Muscle layer of duodenum (tissue), 2 donors: Measurements from ENCODE around the gene OR2F1.

Experiments
- H3K27ac ChIP-seq: one replicate; pipeline ENCODE4 v1.7.0; 2013; ENCODE audit warnings: mild to moderate bottlenecking, low read length
- H3K27me3 ChIP-seq: one replicate; pipeline ENCODE4 v1.7.0; 2013; ENCODE audit warnings: low read depth, mild to moderate bottlenecking, control low read depth, low read length
- H3K36me3 ChIP-seq, 2 donors: one replicate each; pipeline ENCODE4 v1.7.0; 2013; ENCODE audit warnings: low read length in 2 of 2, control low read depth in 1 of 2, mild to moderate bottlenecking in 1 of 2; ENCODE audit not compliant: insufficient read depth in 2 of 2, control insufficient read depth in 1 of 2
- H3K4me1 ChIP-seq, 2 donors: one replicate each; pipeline ENCODE4 v1.7.0; 2013; ENCODE audit warnings: low read length in 2 of 2, mild to moderate bottlenecking in 2 of 2, control low read depth in 1 of 2, moderate library complexity in 1 of 2; ENCODE audit not compliant: insufficient read depth in 2 of 2, control insufficient read depth in 1 of 2
- H3K4me3 ChIP-seq, 2 donors: one replicate each; pipeline ENCODE4 v1.7.0; 2013; ENCODE audit warnings: low read length in 2 of 2, low read depth in 1 of 2, mild to moderate bottlenecking in 1 of 2
- H3K9me3 ChIP-seq, 2 donors: one replicate each; pipeline ENCODE4 v1.7.0; 2013; ENCODE audit warnings: low read length in 2 of 2, control low read depth in 1 of 2, mild to moderate bottlenecking in 1 of 2; ENCODE audit not compliant: control insufficient read depth in 1 of 2
- donor health status: healthy.

The OR2F1 gene

DNA sequence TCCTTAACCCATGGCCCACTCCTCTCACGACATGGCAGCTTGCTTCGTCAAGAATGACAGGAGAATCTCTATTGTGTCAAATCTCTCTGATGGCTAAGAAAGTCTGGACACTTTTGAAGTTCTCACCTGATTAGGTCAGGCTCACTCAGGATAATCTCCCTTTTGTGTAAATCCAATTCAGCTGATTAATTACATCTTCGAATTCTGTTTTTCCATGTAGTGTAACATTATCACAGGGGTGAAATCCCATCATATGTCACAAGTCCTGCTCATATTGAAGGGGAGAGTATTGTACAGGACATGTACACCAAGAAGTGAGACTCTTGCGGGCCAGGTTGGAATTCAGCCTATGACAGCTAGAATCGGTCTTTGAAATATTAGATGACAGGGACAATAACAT lies 29.3 kb downstream of the OR2F1 start:
- Histone ChIP-seq H3K4me3 (no peak overlapping the region), H3K36me3 (no peaks in the 10 kb centered on the region), H3K27me3 (no peaks in the 10 kb centered on the region), H3K4me1 (peaks cover 0 to 10% of the 10 kb centered on the region in 2 donors), H3K27ac (no peak overlapping the region), H3K9me3 (no peaks in the 10 kb centered on the region)

DNA sequence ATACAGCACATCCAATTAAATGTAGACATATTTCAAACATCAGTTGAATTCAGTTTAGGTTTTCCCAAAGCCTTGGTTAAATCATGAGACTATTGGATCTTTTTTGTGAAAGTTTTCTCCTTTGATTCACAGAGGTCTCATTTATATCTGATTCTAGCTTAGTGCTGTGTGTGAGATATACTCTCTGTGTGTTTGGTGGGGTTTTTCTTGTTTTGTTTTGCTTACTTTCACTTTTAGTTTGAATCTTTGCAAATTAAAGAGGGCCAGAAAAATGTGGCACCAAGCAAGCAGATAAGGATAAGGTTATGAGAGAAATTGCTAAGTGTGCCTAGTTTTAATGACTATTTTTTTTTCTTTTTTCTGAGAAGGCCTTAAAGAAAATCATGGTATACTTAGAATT lies 32.9 kb downstream of the OR2F1 start:
- Histone ChIP-seq H3K4me3 (no peak overlapping the region), H3K9me3 (peaks cover 0 to 3% of the 10 kb centered on the region in 2 donors), H3K36me3 (no peaks in the 10 kb centered on the region), H3K4me1 (peaks cover 0 to 24% of the 10 kb centered on the region in 2 donors), H3K27ac (no peak overlapping the region), H3K27me3 (no peaks in the 10 kb centered on the region)

DNA sequence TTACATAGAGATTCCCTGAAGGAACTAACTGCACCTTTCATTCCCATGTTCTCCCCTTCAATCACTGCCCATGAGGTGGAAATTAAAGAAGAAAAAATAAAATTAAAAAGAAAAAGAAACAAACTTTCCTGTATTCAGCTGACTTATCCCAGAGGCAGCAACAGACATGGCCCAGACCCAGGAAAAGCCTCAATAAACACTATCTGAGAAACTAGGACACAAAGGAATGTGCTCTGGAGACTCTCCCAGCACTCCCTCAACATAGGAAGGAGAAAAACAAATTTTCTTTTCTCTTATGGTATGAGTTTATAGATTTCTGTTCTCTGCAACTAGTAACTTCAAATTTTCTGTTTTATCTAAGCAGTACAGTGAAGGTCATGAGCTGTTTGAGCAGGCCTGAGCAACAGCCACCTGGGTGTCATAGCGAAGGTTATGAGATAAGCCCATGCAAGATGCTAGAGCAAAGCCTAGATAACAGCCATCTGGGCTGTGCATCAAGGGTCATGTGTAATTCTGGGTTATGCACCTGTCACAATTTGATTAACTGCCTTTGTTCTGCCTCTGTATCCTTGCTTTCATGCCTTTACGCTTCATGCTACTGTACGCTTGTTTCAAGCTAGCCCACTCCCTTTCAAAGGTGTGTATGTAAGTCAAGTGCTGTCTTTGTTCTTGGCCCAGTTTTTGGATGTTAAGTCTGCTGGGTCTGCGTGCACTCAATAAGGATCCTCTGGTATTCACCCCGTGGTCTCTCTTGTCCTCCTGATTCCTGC lies 34.5 kb downstream of the OR2F1 start:
- peaks cover 0 to 29% of the 10 kb centered on the region in 2 donors for H3K4me1 ChIP-seq
- no peaks in the 10 kb centered on the region for H3K36me3 ChIP-seq
- H3K27me3 ChIP-seq: no peaks in the 10 kb centered on the region
- H3K27ac ChIP-seq: no peak overlapping the region
- peaks cover 0 to 3% of the 10 kb centered on the region in 2 donors for H3K9me3 ChIP-seq
- no peak overlapping the region for H3K4me3 ChIP-seq

DNA sequence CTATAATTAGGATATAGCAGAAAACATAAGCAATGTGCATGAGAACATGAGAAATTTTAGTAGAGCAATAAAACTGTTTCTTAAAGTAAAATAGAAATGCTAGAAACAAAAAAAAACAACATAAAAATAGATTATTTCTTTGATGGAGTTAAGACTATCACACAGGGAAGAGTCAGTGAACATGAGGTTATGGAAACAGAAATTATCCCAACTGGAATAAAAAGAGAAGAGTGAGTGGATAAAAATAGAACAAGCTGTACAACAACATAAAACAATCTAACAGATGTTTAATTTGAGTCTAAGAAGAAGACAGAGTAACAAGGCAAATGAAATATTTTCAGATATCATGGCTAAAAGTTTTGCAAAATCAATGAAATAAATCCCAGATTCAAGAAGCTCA lies 38.0 kb downstream of the OR2F1 start:
- no peak overlapping the region for H3K27ac ChIP-seq
- no peak overlapping the region for H3K4me3 ChIP-seq
- no peaks in the 10 kb centered on the region for H3K27me3 ChIP-seq
- peaks cover 0 to 29% of the 10 kb centered on the region in 2 donors for H3K4me1 ChIP-seq
- no peaks in the 10 kb centered on the region for H3K36me3 ChIP-seq
- peaks cover 0 to 3% of the 10 kb centered on the region in 2 donors for H3K9me3 ChIP-seq

DNA sequence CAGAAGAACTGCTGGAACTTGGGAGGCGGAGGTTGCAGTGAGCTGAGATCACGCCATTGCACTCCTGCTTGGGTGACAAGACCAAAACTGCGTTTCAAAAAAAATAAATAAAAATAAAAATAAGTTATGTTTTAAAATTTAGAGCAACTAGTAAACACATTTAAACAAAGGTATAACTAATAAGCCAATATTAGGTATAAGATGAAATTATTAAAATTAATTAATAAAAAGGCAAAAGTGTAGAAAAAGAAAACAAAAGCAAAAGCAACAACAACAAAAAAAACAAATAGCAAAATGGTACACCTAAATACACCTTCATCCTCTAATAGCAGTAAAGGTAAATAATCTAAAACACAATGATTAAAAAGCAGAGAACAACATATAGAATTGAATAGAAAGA lies 39.3 kb downstream of the OR2F1 start:
- Histone ChIP-seq H3K36me3 (no peaks in the 10 kb centered on the region), H3K4me1 (peaks cover 0 to 19% of the 10 kb centered on the region in 2 donors), H3K9me3 (peaks cover 0 to 3% of the 10 kb centered on the region in 2 donors), H3K27me3 (no peaks in the 10 kb centered on the region), H3K4me3 (no peak overlapping the region), H3K27ac (no peak overlapping the region)

DNA sequence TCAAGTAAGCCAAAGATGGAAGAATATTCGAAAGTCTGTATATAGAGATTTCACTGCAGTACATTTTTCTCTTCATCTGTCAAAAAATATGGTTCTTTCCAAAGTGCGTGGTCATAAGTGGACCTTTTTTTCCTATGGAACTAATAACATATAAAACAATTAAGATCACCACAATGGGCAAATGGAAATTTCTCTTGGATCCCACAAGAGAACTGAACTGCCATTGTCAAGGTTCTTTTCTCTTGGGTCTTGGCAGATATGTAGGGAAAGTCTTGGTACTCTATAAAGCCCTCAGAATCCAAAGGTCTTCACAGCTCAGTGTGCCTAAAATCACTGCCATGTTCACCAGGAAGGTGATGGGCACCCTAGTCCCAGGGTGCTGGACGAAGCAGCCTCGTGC lies 45.4 kb downstream of the OR2F1 start, which contains the start of gene OR6B1:
Gene OR6B1 (plus strand): TSS at position 301 of the 400 bp plus-strand sequence. CDS start 3,677 bp downstream, outside the sequence.
- H3K36me3 ChIP-seq: no peaks in the 10 kb centered on the region
- no peaks in the 10 kb centered on the region for H3K4me1 ChIP-seq
- no peak within 1 kb of the TSS for H3K4me3 ChIP-seq
- H3K27ac ChIP-seq: no peak within 1 kb of the TSS
- no peaks in the 10 kb centered on the region for H3K9me3 ChIP-seq
- H3K27me3 ChIP-seq: no peaks in the 10 kb centered on the region

DNA sequence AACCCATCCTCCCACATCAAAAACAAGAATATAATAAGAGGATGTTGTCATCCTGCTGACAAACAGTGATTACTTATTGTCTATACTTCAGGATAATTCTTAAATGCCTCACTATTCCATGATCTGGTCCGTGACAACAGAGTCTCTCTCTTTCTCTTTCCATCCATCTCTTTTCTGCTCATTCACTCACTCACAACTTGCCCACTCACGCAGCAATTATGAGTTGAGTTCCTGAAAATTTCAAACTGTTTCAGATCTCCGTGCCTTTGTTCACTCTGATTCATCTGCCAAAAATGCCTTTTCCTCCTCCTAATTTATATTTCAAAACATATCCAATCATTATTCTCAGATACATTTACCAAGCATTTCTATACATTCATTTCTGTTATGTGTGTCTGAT lies 46.9 kb downstream of the OR2F1 start:
- Histone ChIP-seq H3K4me3 (no peak overlapping the region), H3K4me1 (no peaks in the 10 kb centered on the region), H3K9me3 (no peaks in the 10 kb centered on the region), H3K27ac (no peak overlapping the region), H3K36me3 (no peaks in the 10 kb centered on the region), H3K27me3 (no peaks in the 10 kb centered on the region)

DNA sequence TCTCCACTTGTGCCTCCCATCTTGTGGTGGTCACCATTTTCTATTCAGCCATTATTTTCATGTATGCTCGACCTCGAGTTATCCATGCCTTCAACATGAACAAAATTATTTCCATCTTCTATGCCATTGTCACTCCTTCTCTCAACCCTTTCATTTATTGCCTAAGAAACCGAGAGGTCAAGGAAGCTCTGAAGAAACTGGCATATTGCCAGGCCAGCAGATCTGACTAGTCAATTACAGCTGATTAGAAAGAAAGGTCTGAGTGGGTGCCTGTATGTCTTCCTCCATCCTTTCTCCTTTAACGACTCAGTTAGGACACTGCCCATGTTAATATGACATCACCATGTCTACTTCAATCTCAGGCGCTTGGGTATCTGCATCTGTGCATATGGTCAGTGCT lies 50.1 kb downstream of the OR2F1 start:
- Histone ChIP-seq H3K9me3 (no peaks in the 10 kb centered on the region), H3K27me3 (no peaks in the 10 kb centered on the region), H3K27ac (no peak overlapping the region), H3K4me3 (no peak overlapping the region), H3K4me1 (no peaks in the 10 kb centered on the region), H3K36me3 (no peaks in the 10 kb centered on the region)

DNA sequence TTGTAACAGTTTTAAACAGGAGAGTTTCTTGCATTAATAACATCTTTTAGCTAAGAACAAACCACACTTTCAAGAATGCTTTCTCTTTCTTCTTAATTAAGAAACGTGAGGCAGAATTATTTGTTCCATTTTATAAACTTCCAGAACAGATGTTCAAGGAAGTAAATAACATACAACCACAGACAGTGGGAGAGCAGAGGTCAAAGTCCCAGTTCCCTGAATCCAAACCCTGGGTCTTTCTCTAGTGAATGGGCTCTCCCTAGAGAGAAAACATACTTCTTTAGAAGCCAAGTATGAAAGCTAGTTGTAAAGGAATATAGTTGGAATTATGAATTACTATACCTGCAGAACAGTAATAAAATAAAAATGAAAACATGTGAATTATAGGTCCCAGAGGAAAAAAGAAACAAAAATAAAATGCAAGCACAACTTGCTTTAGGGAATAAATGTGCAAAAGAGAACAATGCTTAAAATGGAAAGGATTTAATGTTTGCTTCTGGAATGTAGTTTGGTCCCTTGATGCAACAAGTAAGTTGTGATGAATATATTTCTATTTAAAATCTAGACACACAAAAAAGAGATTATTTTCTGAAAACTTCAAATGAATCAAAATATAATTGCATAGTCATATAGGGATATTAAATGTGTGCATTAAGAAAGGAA lies 51.5 kb downstream of the OR2F1 start:
- H3K27ac ChIP-seq: no peak overlapping the region
- no peaks in the 10 kb centered on the region for H3K27me3 ChIP-seq
- H3K36me3 ChIP-seq: no peaks in the 10 kb centered on the region
- no peak overlapping the region for H3K4me3 ChIP-seq
- H3K4me1 ChIP-seq: no peaks in the 10 kb centered on the region
- no peaks in the 10 kb centered on the region for H3K9me3 ChIP-seq

DNA sequence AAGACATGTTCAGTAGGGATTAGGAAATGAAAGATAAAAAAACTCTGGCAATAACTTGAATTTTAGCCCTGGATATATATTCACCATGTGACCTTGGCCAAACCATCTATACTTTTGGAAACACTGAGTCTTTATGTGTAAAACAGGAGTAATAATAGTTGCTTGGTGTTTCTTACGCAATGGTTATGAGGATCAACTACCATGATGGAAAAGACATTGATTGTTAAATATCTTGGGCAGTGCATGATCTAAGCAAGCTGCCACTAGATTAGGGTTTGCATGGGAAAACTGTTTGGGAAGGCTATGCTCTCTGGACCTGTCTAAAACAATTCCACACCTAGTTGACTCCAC lies 52.0 kb downstream of the OR2F1 start:
- Histone ChIP-seq H3K36me3 (no peaks in the 10 kb centered on the region), H3K27me3 (no peaks in the 10 kb centered on the region), H3K9me3 (no peaks in the 10 kb centered on the region), H3K27ac (no peak overlapping the region), H3K4me3 (no peak overlapping the region), H3K4me1 (no peaks in the 10 kb centered on the region)

DNA sequence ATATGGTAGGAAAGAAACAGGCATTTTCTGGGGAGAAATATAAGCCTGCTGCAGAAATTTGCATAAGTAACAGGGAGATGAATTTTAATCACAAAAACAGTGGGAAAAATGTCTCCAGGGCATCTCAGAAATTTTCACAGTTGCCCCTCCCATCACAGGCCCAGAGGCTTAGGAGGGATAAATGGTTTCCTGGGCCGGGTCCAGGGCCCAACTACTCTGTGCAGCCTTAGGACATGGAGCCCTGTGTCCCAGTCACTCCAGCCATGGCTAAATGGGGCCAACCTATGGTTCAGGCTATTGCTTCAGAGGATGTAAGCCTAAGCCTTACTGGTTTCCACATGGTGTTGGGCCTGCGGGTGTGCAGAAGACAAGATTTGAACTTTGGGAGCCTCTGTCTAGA lies 54.7 kb downstream of the OR2F1 start:
- Histone ChIP-seq H3K27ac (no peak overlapping the region), H3K4me3 (no peak overlapping the region), H3K9me3 (no peaks in the 10 kb centered on the region), H3K27me3 (no peaks in the 10 kb centered on the region), H3K4me1 (no peaks in the 10 kb centered on the region), H3K36me3 (no peaks in the 10 kb centered on the region)
